ENCODE data around the gene LGALS1. TPM values are rescaled to one million over a fixed set of nuclear protein-coding genes. Genes with fewer than 3 reads are reported as not detected.

LGALS1 gene
- total and polyA plus RNA-seq, 9 of the 15 experiments (the other 6 are each of a cell fraction or from before 2014, with no cell fraction given): 160 to 800 (median 330) TPM

DNA sequence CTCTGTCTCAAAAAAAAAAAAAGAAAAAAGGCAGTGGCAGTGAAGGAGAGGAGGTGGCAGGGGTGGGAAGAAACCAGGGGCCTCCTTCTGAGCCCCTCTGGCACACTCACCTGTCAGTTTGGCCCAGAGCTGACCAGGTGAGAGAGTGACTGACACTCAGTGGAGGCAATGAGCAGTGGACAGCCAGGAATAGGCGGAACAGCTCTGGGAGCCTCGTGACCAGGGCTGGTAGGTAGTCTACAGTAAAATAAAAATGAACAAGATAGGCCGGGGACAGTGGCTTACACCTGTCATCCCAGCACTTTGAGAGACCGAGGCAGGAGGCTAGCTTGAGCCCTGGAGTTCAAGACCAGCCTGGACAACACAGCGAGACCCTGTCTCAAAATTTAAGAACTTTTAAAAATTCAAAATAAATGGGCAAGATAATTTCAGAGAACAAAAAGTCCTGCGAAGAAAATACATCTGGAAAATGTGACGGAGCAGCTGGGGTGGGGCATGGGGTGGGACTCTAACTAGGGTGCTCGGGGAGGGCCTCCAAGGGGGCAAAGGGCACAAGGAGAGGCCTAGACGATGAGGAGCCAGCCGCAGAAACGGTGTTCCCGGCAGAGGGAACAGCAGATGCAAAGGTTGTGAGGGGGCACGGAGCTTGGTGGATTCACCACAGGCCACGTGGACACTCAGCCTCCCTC lies 20.7 kb upstream of the LGALS1 start:
- Histone ChIP-seq H3K27ac (ENCODE audit: extremely low read depth, low read depth, low read length) (no peak overlapping the region), H4K20me1 (replicated peaks; ENCODE audit: control insufficient read depth, insufficient read depth, low read length) (no peaks in the 10 kb centered on the region), H3K4me1 (replicated peaks in 1 of 2; ENCODE audit: control insufficient read depth in 2 of 2, insufficient read depth in 2 of 2, low read length in 2 of 2) (peaks cover 2 to 11% of the 10 kb centered on the region in 2 experiments; a peak in 4 of 5 replicates), H3K27me3 (ENCODE audit: control insufficient read depth in 2 of 2, insufficient read depth in 2 of 2, low read length in 2 of 2) (no peaks in the 10 kb centered on the region), H3K79me2 (ENCODE audit: control insufficient read depth, insufficient read depth, low read length) (peaks cover 12% of the 10 kb centered on the region), H3K4me3 (no peak overlapping the region), H3K9ac (ENCODE audit: insufficient read depth in 1 of 2, low read depth in 2 of 2, low read length in 2 of 2) (no peak overlapping the region; a peak in 1 of 4 replicates), H3K9me3 (replicated peaks; ENCODE audit: control insufficient read depth, insufficient read depth, low read depth, low read length) (no peaks in the 10 kb centered on the region), H3K36me3 (ENCODE audit: control insufficient read depth, insufficient read depth, low read length) (peaks cover 27% of the 10 kb centered on the region; the same call in 2 of the 3 replicates), H3K4me2 (ENCODE audit: insufficient read depth, low read length) (no peak overlapping the region), H2AFZ (ENCODE audit: low read depth, low read length) (no peak overlapping the region), H3K9me1 (ENCODE audit: control insufficient read depth, insufficient read depth, low read length) (no peaks in the 10 kb centered on the region)
- FAIRE-seq (no peak), ATAC-seq (no peak), DNase-seq (ENCODE audit: extremely low read depth in 1 of 4, low spot score in 3 of 4) (no peak)
- CTCF ChIA-PET (ENCODE audit: low intra/inter-chr PET ratio): no interaction called here
- POLR2A ChIA-PET: interaction anchor here (0.9 kb wide), 1 partner anchor 18 kb away, joined by 3 read pairs; no protein-coding TSS in a partner anchor
- in situ Hi-C loops (cut with MboI): no loop called here
- intact Hi-C loops (cut with micrococcal nuclease): no loop called here
- WGBS (ENCODE audit: insufficient coverage, low coverage, missing lambda C conversion rate): 83% methylated on average over 5 of the region's 14 CpGs
- no TSS peak for BruUV-seq (replicated peaks)
- TF ChIP-seq ELF4 (CRISPR knock-in tag; IDR thresholded peaks at IDR 0.05): no peak
- TF ChIP-seq MYBL2 (IDR thresholded peaks at IDR 0.05; ENCODE audit: low read depth): no peak
- no peak for TF ChIP-seq MYBL2 (CRISPR knock-in tag; IDR thresholded peaks at IDR 0.05; ENCODE audit: borderline replicate concordance)
- TF ChIP-seq GABPB1 (CRISPR knock-in tag; IDR thresholded peaks at IDR 0.05): no peak
- TF ChIP-seq NUFIP1 (IDR thresholded peaks at IDR 0.05; ENCODE audit: partially characterized antibody): no peak
- no peak for TF ChIP-seq MAFG (tag; conservative IDR thresholded peaks at IDR 0.05)
- no peak for TF ChIP-seq HCFC1 (IDR thresholded peaks at IDR 0.05; ENCODE audit: low read depth, low read length)
- no peak for TF ChIP-seq BCOR (IDR thresholded peaks at IDR 0.05)
- TF ChIP-seq PHF8 (IDR thresholded peaks at IDR 0.05; ENCODE audit: borderline replicate concordance, low read length): no peak
- TF ChIP-seq, protein P1, sequence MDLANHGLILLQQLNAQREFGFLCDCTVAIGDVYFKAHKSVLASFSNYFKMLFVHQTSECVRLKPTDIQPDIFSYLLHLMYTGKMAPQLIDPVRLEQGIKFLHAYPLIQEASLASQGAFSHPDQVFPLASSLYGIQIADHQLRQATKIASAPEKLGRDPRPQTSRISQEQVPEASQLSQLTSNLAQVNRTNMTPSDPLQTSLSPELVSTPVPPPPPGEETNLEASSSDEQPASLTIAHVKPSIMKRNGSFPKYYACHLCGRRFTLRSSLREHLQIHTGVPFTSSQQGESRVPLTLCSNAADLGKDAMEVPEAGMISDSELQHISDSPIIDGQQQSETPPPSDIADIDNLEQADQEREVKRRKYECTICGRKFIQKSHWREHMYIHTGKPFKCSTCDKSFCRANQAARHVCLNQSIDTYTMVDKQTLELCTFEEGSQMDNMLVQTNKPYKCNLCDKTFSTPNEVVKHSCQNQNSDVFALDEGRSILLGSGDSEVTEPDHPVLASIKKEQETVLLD (IDR thresholded peaks at IDR 0.05): no peak
- TF ChIP-seq, protein P2, sequence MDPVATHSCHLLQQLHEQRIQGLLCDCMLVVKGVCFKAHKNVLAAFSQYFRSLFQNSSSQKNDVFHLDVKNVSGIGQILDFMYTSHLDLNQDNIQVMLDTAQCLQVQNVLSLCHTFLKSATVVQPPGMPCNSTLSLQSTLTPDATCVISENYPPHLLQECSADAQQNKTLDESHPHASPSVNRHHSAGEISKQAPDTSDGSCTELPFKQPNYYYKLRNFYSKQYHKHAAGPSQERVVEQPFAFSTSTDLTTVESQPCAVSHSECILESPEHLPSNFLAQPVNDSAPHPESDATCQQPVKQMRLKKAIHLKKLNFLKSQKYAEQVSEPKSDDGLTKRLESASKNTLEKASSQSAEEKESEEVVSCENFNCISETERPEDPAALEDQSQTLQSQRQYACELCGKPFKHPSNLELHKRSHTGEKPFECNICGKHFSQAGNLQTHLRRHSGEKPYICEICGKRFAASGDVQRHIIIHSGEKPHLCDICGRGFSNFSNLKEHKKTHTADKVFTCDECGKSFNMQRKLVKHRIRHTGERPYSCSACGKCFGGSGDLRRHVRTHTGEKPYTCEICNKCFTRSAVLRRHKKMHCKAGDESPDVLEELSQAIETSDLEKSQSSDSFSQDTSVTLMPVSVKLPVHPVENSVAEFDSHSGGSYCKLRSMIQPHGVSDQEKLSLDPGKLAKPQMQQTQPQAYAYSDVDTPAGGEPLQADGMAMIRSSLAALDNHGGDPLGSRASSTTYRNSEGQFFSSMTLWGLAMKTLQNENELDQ (CRISPR knock-in tag; IDR thresholded peaks at IDR 0.05; ENCODE audit: borderline replicate concordance): no peak
- no peak for TF ChIP-seq ZNF124 (CRISPR knock-in tag; IDR thresholded peaks at IDR 0.05)
- TF ChIP-seq, protein P3, sequence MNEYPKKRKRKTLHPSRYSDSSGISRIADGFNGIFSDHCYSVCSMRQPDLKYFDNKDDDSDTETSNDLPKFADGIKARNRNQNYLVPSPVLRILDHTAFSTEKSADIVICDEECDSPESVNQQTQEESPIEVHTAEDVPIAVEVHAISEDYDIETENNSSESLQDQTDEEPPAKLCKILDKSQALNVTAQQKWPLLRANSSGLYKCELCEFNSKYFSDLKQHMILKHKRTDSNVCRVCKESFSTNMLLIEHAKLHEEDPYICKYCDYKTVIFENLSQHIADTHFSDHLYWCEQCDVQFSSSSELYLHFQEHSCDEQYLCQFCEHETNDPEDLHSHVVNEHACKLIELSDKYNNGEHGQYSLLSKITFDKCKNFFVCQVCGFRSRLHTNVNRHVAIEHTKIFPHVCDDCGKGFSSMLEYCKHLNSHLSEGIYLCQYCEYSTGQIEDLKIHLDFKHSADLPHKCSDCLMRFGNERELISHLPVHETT (CRISPR knock-in tag; conservative IDR thresholded peaks at IDR 0.05 in 1 of 2, IDR thresholded peaks at IDR 0.05 in 1 of 2): no peak
- no peak for TF ChIP-seq BCL6 (CRISPR knock-in tag; IDR thresholded peaks at IDR 0.05)
- no peak for TF ChIP-seq ZNF184 (CRISPR knock-in tag; IDR thresholded peaks at IDR 0.05)
- no peak for TF ChIP-seq ZNF140 (CRISPR knock-in tag; IDR thresholded peaks at IDR 0.05)
- no peak for TF ChIP-seq GTF2B (IDR thresholded peaks at IDR 0.05; ENCODE audit: extremely low read depth, insufficient read length)
- TF ChIP-seq TSC22D4 (tag; IDR thresholded peaks at IDR 0.05): no peak

Data from K562 (cell line).